Parathyroid adenoma (tissue), 2 donors: ENCODE results near the gene RHBDD2.

ENCODE experiments used
- H2AFZ ChIP-seq: fragments of 300-600 bp; sonication (generic); one replicate; pipeline ENCODE4 v1.7.0; 2017; ENCODE audit warnings: antibody characterized with exemption, mild to moderate bottlenecking
- H3K27ac ChIP-seq: fragments of 300-600 bp; sonication (generic); one replicate; pipeline ENCODE4 v1.7.0; 2017
- H3K27me3 ChIP-seq: fragments of 300-600 bp; sonication (generic); one replicate; pipeline ENCODE4 v1.7.0; 2017; ENCODE audit warnings: low read length; ENCODE audit not compliant: control insufficient read depth, insufficient read depth
- H3K36me3 ChIP-seq: fragments of 300-600 bp; sonication (generic); one replicate; pipeline ENCODE4 v1.7.0; 2017; ENCODE audit warnings: low read length; ENCODE audit not compliant: control insufficient read depth, insufficient read depth
- H3K4me1 ChIP-seq: fragments of 300-600 bp; sonication (generic); one replicate; pipeline ENCODE4 v1.7.0; 2017; ENCODE audit warnings: control low read depth
- H3K4me2 ChIP-seq: fragments of 300-600 bp; sonication (generic); one replicate; pipeline ENCODE4 v1.7.0; 2017; ENCODE audit warnings: low read length
- H3K4me3 ChIP-seq: fragments of 300-600 bp; sonication (generic); one replicate; pipeline ENCODE4 v1.7.0; 2017; ENCODE audit warnings: low read depth, low read length
- H3K79me2 ChIP-seq: fragments of 300-600 bp; sonication (generic); one replicate; pipeline ENCODE4 v1.7.0; 2017; ENCODE audit warnings: control low read depth
- H3K9ac ChIP-seq: fragments of 300-600 bp; sonication (generic); one replicate; pipeline ENCODE4 v1.7.0; 2017; ENCODE audit warnings: mild to moderate bottlenecking
- H3K9me3 ChIP-seq: fragments of 300-600 bp; sonication (generic); one replicate; pipeline ENCODE4 v1.7.0; 2017; ENCODE audit warnings: low read length; ENCODE audit not compliant: control insufficient read depth
- TF ChIP-seq, protein P1 (sequence below): fragments of 300-600 bp; sonication (generic); IDR thresholded peaks from one replicate; pipeline ENCODE4 v1.7.0; 2017; ENCODE audit warnings: antibody characterized with exemption, mild to moderate bottlenecking
- donor health status: primary hyperparathyroidism.

RHBDD2 gene

DNA sequence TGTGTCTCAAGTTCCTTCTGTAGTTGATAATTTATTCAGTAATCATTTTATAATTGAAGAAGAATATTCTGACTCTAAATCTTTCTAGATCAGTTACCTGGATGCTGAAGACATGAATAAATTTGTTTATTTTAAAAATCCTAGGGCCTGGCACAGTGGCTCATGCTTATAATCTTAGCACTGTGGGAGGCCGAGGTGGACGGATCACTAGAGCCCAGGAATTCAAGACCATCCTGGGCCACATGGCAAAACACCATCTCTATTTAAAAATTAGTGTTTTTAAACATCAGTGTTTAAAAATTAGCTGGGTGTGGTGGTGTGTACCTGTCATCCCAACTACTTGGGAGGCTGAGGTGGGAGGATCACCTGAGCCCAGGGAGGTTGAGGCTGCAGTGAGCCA is 45.4 kb downstream of the RHBDD2 start:
- H2AFZ ChIP-seq, result no peak overlapping the region
- H3K79me2 ChIP-seq, result peaks cover 73% of the 10 kb centered on the region
- TF ChIP-seq, protein P1, sequence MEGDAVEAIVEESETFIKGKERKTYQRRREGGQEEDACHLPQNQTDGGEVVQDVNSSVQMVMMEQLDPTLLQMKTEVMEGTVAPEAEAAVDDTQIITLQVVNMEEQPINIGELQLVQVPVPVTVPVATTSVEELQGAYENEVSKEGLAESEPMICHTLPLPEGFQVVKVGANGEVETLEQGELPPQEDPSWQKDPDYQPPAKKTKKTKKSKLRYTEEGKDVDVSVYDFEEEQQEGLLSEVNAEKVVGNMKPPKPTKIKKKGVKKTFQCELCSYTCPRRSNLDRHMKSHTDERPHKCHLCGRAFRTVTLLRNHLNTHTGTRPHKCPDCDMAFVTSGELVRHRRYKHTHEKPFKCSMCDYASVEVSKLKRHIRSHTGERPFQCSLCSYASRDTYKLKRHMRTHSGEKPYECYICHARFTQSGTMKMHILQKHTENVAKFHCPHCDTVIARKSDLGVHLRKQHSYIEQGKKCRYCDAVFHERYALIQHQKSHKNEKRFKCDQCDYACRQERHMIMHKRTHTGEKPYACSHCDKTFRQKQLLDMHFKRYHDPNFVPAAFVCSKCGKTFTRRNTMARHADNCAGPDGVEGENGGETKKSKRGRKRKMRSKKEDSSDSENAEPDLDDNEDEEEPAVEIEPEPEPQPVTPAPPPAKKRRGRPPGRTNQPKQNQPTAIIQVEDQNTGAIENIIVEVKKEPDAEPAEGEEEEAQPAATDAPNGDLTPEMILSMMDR, result no peak
- H3K4me2 ChIP-seq, result no peak overlapping the region
- H3K4me3 ChIP-seq, result no peak overlapping the region
- H3K36me3 ChIP-seq, result no peaks in the 10 kb centered on the region
- H3K9me3 ChIP-seq, result no peaks in the 10 kb centered on the region
- no peaks in the 10 kb centered on the region for H3K27me3 ChIP-seq
- no peak overlapping the region for H3K27ac ChIP-seq
- no peak overlapping the region for H3K9ac ChIP-seq
- peaks cover 14% of the 10 kb centered on the region for H3K4me1 ChIP-seq

GRCh38 chr7:75924889-75925288 is 46.1 kb downstream of the RHBDD2 start:
- H3K9ac ChIP-seq, result no peak overlapping the region
- peaks cover 74% of the 10 kb centered on the region for H3K79me2 ChIP-seq
- no peak overlapping the region for H3K4me3 ChIP-seq
- TF ChIP-seq, protein P1, result no peak
- no peak overlapping the region for H3K27ac ChIP-seq
- no peak overlapping the region for H3K4me2 ChIP-seq
- no peaks in the 10 kb centered on the region for H3K9me3 ChIP-seq
- peaks cover 14% of the 10 kb centered on the region for H3K4me1 ChIP-seq
- no peaks in the 10 kb centered on the region for H3K36me3 ChIP-seq
- H3K27me3 ChIP-seq, result no peaks in the 10 kb centered on the region
- H2AFZ ChIP-seq, result no peak overlapping the region

DNA sequence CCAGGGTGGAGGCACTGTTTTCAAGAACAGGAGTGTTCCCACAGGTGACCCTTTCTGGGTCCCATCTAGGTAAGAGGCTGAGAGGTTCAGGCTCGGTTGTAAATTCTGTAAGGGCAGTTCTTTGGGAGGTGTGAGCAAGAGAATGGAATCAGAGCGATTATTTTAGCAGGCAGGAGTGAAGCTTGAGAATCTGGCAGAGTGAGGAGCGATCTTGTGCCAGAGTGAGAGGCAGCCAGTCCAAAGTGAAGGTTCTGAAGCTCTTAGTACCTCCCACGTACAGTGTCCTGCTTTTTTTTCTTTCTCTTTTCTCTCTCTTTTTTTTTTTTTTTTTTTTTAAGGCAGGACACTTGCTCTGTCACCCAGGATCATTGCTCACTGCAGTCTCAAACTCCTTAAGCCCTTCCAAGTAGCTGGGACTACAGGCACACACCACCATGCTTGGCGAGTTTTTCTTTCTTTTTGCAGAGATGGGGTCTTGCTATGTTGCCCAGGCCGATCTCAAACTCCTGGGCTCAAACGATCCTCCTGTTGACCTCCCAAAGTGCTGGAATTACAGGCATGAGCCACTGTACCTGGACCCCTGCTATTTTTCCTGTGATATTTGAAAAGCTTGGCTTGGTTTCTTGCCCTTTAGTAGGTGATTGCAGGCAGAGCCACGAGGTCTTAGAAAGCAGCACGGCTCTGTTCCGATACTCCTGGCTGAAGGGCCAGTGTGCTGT is 47.0 kb downstream of the RHBDD2 start:
- Histone ChIP-seq H3K27ac (no peak overlapping the region), H3K4me1 (peaks cover 8% of the 10 kb centered on the region), H3K9me3 (no peaks in the 10 kb centered on the region), H2AFZ (no peak overlapping the region), H3K4me3 (no peak overlapping the region), H3K36me3 (no peaks in the 10 kb centered on the region), H3K27me3 (no peaks in the 10 kb centered on the region), H3K4me2 (no peak overlapping the region), H3K9ac (no peak overlapping the region), H3K79me2 (peaks cover 75% of the 10 kb centered on the region)
- TF ChIP-seq, protein P1, result no peak

- no peaks in the 10 kb centered on the region for H3K9me3 ChIP-seq
- H3K79me2 ChIP-seq, result peaks cover 62% of the 10 kb centered on the region
- H3K4me1 ChIP-seq, result peaks cover 3% of the 10 kb centered on the region
- no peak overlapping the region for H3K27ac ChIP-seq
- no peak overlapping the region for H3K4me2 ChIP-seq
- no peak overlapping the region for H3K9ac ChIP-seq
- no peak overlapping the region for H3K4me3 ChIP-seq
- H2AFZ ChIP-seq, result no peak overlapping the region
- H3K27me3 ChIP-seq, result no peaks in the 10 kb centered on the region
- TF ChIP-seq, protein P1, result no peak
- no peaks in the 10 kb centered on the region for H3K36me3 ChIP-seq
Measured at GRCh38 chr7:75928568-75928914, 49.7 kb downstream of the RHBDD2 start.

DNA sequence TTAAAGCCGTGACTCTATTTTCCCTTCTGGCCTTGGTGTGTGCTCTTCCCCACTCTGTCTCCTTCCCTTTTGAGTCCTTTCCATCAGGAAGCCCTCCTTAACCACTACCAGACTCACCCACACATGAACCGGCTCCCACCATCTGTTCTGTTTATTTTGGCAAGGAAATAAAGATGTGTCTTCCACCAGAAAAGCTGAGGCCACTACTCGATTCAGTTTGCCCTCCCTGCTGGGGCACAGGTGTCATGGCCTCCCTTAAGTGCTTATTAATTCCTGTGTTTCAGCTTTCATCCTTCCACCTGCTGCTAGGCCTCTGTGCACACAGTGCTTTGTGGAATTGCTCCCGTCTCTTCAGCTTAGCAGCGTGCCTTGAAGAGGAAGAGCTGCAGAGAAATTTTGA is 52.8 kb downstream of the RHBDD2 start:
- Histone ChIP-seq H3K27me3 (no peaks in the 10 kb centered on the region), H3K9me3 (no peaks in the 10 kb centered on the region), H3K9ac (no peak overlapping the region), H3K36me3 (no peaks in the 10 kb centered on the region), H3K4me1 (no peaks in the 10 kb centered on the region), H3K79me2 (peaks cover 66% of the 10 kb centered on the region), H2AFZ (no peak overlapping the region), H3K4me2 (no peak overlapping the region), H3K4me3 (no peak overlapping the region), H3K27ac (no peak overlapping the region)
- TF ChIP-seq, protein P1, result no peak
